HL-60/S4 treated with retinoic acid at 250 ng/mL for 4 days and 3 days (cell line): ENCODE results near the gene MAGI1.
"Not testable (repeated sequence)": the region's sequence is repeated elsewhere in the genome, so short reads cannot be mapped to it uniquely, and the experiment has no call there.

Experiments used
- in situ Hi-C: fragments of 300-500 bp; cut with MboI; formaldehyde crosslinking; loops from 2 replicates; pipeline ENCODE4 v1.7.0; 2022; ENCODE audit warnings: low sequenced_read_pairs

MAGI1 gene

GRCh38 chr3:65729555-65729954, 309.2 kb downstream of the MAGI1 start:
- in situ Hi-C loops: no loop called here

DNA sequence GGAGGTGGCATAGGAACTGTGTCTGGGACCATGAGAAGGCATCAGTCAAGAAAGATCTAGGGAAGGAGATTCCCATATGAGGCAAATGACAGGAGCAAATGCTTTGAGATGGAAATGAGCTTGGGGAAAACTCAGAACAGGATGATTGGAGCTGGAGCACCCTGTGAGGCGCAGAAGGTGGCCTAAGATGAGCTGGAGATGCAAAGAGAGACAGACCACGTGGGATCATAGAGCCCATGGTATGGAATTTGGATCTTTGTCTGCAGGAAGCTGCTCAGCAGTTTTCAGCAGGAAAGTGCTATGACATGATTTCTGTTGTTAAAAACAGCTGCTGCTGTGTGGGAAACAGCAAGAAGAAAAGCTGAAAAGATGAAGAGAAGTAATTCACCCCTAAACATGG, 310.6 kb downstream of the MAGI1 start:
- in situ Hi-C loops: no loop called here

GRCh38 chr3:65723985-65724384, 314.7 kb downstream of the MAGI1 start:
- in situ Hi-C loops: no loop called here

- in situ Hi-C loops: no loop called here
Measured at GRCh38 chr3:65723011-65723410, 315.7 kb downstream of the MAGI1 start.

DNA sequence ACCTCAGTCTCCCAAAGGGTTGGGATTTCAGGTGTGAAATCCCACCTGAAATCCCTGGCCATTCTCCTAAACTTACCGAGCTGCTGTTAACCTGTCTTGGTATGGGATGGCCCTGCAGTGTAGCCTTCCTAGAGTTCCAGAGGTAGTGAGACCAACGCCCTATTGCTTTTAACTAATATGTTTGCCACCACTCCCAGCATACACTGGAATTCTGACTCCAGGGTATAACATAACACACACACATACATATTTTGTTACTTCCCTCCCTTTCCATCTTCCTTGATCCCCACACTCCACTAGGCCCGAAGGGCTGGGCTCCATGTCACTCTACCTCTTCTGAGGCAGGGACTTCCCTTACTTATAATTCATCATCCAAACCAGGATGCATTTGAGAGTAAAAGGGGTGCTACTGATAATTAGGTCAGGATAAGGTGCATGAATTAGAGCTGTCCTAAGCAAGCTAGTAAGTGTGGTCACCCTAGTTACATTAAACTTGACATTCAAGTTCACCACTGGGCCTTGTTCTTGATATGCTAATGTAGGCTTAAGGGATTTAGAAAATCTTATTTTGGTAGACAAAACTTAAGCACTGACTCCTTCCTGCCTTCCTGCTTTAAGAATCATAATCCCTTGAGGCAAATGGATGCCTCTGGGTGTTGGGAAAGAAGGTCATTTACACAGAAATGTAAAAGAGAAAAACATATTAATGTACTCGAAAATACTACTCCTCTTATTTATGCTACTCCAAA, 317.6 kb downstream of the MAGI1 start:
- in situ Hi-C loops: no loop called here

- in situ Hi-C loops: not testable (repeated sequence)
Measured at GRCh38 chr3:65719639-65720038, 319.1 kb downstream of the MAGI1 start.

DNA sequence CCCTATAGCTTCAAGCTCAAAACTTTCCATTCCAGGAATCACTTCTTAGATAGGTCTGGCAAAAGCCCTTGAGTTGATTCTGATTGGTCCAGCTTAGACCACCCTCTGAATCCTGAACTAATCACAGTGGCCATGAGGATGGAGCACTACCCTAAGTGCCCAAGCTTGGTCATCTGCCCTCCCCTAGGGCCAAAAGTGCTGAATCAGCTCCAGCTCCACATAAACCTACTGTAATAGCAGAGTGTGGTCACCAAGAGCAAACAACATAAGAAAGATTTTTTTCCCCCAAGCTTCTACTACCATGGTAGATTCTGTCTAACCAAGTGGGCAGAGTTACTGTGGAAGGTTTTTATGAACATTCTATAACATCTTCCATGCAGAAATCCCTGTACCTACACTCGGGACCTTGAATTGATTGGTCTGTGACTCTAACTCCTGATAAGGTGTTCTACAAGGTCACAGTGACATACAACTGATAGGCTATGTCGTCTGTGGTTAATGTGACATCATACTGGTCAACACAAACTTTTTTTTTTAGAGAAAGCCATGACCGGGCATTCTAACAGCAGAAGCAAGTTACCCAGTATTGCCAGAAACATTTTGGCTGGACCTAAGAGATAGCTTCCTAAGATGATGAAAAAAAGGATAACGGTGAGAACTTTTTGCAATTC, 320.9 kb downstream of the MAGI1 start:
- in situ Hi-C loops: no loop called here

GRCh38 chr3:65716071-65716751, 322.5 kb downstream of the MAGI1 start:
- in situ Hi-C loops: no loop called here

DNA sequence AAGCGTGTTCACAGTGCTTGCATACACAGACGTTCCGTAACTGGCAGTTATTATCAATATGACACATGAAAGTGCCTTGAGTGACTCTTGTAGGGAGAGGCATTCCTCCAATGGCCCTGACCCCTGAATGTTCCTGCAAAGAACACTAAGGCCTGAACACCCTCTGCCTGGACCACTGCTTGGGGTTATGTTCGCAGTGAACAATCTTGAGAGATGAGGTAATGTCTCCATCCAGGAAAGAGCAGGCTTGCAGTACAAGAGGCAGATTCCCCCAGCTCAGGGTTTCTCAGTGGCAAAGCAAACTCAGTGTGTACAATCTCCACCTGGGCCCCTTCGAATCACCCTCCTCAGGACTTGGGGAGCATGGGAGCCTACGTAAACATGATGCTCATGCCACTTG, 324.6 kb downstream of the MAGI1 start:
- in situ Hi-C loops: no loop called here

GRCh38 chr3:65713016-65713415, 325.7 kb downstream of the MAGI1 start:
- in situ Hi-C loops: no loop called here

DNA sequence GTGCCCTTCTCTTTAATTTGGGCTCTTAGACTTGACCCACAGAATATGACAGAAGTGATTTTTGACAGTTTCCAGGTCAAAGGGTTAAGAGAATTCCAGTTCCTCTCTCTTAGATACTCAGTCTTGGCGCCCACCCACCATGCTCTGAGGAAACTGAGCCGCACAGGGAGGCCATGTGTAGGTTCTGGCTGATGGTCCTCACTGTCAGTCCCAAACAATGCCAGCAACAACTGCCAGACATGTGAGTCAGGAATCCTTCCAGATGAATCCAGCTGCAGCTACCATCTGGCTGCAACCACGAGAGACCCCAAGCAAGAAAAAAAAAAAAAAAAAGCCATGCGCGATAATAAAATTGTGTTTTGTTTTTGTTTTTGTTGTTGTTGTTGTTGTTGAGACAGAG, 326.6 kb downstream of the MAGI1 start:
- in situ Hi-C loops: no loop called here

DNA sequence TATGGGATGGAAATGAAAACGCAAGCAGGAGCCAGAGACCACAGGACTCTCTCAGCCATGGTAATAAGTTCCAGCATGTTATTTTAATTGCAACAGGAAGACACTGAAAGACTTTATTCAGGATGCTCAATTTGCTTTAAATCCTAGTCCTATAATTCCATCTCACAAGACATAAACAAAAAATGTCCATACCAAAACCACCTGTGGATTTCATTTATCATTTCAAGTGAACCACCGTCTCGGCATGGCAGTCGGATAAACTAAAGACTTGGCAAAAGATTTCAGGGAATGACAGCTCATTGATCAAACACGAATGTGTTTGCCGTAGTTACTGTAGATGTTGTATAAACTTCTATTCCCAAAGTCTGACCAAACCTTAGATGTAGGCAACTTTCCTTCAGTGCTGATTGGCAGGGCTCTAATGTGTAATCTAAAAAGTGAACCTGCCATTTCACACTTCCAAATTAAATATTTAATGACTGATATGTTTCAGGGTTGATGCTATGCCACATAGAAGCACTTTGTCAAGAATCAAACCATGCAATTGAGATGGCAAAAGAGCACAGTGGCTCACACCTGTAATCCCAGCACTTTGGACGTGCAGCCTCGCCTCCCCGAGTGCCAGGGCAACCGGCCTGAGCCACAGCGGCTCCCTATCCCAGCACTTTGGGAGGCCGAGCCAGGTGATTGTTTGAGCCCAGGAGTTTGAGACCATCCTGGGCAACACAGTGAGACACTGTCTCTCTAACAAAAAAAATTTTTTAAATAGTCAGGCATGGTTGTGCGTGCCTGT, 331.7 kb downstream of the MAGI1 start:
- in situ Hi-C loops: no loop called here

GRCh38 chr3:65706301-65706700, 332.4 kb downstream of the MAGI1 start:
- in situ Hi-C loops: no loop called here

DNA sequence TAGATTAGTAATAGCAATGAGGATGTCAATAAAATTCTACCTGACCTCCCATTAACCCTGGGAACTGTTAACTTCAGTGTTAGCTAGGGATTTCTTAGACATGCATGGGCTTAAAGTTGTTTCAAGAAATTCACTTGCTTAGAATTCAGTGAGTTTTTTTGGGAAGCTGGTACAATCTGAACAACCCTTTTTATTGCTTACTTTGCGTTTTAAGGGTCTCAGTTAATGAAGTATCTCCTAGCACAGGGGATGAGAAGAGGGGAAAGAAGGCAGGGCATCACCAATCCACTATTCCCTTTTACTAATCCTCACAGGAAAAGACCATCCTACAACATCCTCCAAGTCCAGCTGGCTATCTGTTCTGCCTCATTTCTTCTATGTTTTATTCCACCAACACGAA, 334.9 kb downstream of the MAGI1 start:
- in situ Hi-C loops: no loop called here

GRCh38 chr3:65703026-65703425, 335.7 kb downstream of the MAGI1 start:
- in situ Hi-C loops: no loop called here

- in situ Hi-C loops: no loop called here
Measured at GRCh38 chr3:65702202-65702601, 336.5 kb downstream of the MAGI1 start.

- in situ Hi-C loops: no loop called here
Measured at GRCh38 chr3:65701516-65701915, 337.2 kb downstream of the MAGI1 start.

DNA sequence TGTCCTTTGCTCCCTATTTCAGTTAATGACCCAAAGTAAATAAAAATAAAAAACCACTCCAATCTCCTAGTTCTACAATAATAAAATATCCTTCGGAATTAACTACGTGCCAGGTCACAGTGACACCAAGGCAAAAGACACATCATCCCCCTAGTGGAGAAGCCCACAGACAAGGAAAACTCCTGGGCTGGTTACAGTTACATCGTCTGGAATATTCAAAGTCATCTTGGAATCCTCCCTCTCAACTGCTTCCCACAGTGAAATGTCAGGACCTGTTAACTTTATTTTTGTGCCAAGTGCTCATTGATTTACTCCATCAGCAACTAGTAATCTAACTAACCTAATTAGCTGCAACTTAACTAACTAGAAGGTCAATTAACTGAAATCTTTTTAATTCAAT, 349.3 kb downstream of the MAGI1 start:
- in situ Hi-C loops: no loop called here

DNA sequence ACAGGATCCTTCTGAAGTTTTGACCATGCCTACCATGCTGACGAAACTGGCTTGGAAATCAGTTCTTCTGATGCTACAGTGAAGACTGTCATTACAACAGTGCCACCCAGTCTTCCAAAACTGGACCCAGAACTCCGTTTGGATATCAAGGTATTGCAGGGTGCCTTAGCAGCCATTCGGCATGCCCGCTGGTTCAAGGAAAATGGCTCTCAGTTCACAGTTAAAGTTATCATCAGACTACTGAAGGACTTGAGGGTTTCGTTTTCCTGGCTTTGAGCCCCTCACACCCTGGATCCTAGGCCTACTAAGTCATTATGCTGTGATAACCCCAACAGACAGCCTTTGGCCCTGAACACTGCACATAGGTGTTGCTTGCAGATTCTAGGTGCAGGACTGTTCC, 351.0 kb downstream of the MAGI1 start:
- in situ Hi-C loops: no loop called here

DNA sequence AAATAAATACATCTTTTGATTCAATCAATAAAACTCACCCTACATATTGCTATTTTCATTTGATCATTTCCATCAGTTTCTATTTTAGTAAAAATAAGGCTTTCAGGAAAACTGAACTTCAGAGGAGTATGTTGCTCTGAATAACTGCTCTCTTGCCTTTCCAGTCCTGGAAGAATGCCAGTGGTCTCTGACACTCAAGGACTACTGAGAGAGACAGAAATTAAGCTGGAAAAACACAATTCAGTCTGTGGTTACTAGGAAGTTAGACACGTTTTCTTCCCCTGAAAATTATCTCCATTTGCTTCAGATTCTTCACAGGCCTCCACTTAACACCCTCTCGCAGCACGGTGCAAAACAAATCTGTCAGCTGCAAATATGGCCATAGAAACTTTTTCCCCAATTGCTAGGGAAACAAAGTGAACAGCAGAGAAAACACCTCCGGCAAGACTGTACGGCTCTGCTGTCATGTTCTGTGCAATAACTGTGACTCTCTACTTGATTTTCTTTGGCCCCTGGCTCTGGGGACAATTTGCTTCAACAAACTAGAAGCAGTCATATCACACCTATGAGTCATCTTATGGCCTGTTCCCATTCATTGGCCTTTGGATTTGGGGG, 353.0 kb downstream of the MAGI1 start:
- in situ Hi-C loops: no loop called here

- in situ Hi-C loops: no loop called here
Measured at GRCh38 chr3:65678516-65678915, 360.2 kb downstream of the MAGI1 start.
